KMS-11 (cell line): Measurements from ENCODE around the gene GSK3B.

Experiments
- H2AFZ ChIP-seq: fragments of 200-600 bp; sonication (generic); 2 replicates; pipeline ENCODE4 v1.6.1; 2016; ENCODE audit warnings: antibody characterized with exemption, mixed run types, low read depth
- H3K27ac ChIP-seq: fragments of 200-600 bp; sonication (generic); 2 replicates; pipeline ENCODE4 v1.6.1; 2016; ENCODE audit warnings: mild to moderate bottlenecking, mixed run types
- H3K27me3 ChIP-seq: fragments of 200-600 bp; sonication (generic); 2 replicates; pipeline ENCODE4 v1.6.1; 2017; ENCODE audit warnings: mild to moderate bottlenecking, low read depth, mixed run types, moderate library complexity; ENCODE audit not compliant: insufficient read depth
- H3K36me3 ChIP-seq: fragments of 200-600 bp; sonication (generic); 2 replicates; pipeline ENCODE4 v1.6.1; 2017; ENCODE audit warnings: mild to moderate bottlenecking, mixed run types; ENCODE audit not compliant: insufficient read depth
- H3K4me1 ChIP-seq: fragments of 200-600 bp; sonication (generic); 2 replicates; pipeline ENCODE4 v1.6.1; 2016; ENCODE audit warnings: mild to moderate bottlenecking, low read depth, mixed run types; ENCODE audit not compliant: poor library complexity, severe bottlenecking
- H3K4me2 ChIP-seq: fragments of 200-600 bp; sonication (generic); 2 replicates; pipeline ENCODE4 v1.7.0; 2016; ENCODE audit warnings: mild to moderate bottlenecking, mixed run types
- H3K4me3 ChIP-seq: fragments of 200-600 bp; sonication (generic); IDR thresholded peaks from 2 replicates; pipeline ENCODE4 v1.6.1; 2017; ENCODE audit warnings: low read depth, low read length, mixed read lengths; ENCODE audit not compliant: insufficient read depth
- H3K79me2 ChIP-seq: fragments of 200-600 bp; sonication (generic); 2 replicates; pipeline ENCODE4 v1.6.1; 2016; ENCODE audit warnings: low read depth, mixed run types; ENCODE audit not compliant: insufficient read depth
- H3K9ac ChIP-seq: fragments of 200-600 bp; sonication (generic); 2 replicates; pipeline ENCODE4 v1.6.1; 2016; ENCODE audit warnings: mild to moderate bottlenecking, mixed run types
- H4K20me1 ChIP-seq: fragments of 200-600 bp; sonication (generic); 2 replicates; pipeline ENCODE4 v1.6.1; 2016; ENCODE audit warnings: mild to moderate bottlenecking, mixed run types; ENCODE audit not compliant: insufficient read depth
- TF ChIP-seq, protein P1 (sequence below): fragments of 200-600 bp; sonication (generic); conservative IDR thresholded peaks from 2 replicates; pipeline ENCODE4 v1.6.1; 2017; ENCODE audit warnings: low read depth, mild to moderate bottlenecking, antibody characterized with exemption, low read length, moderate library complexity, mixed read lengths

Gene GSK3B

DNA sequence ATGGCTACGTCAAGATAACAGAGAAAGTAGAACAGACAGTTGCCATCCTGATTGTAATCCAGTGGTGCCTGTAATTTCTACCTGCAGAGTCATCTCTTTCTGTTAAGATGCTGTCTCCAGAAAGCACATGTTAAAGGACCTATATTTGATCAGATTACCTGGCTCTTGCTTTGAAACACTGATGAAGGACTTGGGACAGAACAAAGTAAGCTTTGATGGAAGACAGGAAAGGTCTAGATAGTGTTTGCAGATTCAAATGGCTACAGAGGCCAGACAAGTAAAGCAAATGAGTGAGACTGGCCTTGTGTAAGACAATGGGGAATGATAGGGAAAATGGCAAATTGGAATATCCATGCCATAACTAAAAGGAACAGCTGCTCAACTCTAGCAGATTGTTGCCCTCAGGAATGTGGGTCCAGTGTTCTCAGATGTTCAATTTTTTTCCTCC lies 1.8 kb upstream of the GSK3B start:
- H3K79me2 ChIP-seq, result peaks cover 39% of the 10 kb centered on the region
- H3K9ac ChIP-seq, result peak overlapping the region; percentile 99
- peak overlapping the region; percentile 58 for H2AFZ ChIP-seq
- H3K27ac ChIP-seq, result peak overlapping the region; percentile 100
- TF ChIP-seq, protein P1, sequence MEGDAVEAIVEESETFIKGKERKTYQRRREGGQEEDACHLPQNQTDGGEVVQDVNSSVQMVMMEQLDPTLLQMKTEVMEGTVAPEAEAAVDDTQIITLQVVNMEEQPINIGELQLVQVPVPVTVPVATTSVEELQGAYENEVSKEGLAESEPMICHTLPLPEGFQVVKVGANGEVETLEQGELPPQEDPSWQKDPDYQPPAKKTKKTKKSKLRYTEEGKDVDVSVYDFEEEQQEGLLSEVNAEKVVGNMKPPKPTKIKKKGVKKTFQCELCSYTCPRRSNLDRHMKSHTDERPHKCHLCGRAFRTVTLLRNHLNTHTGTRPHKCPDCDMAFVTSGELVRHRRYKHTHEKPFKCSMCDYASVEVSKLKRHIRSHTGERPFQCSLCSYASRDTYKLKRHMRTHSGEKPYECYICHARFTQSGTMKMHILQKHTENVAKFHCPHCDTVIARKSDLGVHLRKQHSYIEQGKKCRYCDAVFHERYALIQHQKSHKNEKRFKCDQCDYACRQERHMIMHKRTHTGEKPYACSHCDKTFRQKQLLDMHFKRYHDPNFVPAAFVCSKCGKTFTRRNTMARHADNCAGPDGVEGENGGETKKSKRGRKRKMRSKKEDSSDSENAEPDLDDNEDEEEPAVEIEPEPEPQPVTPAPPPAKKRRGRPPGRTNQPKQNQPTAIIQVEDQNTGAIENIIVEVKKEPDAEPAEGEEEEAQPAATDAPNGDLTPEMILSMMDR, result no peak
- H3K4me1 ChIP-seq, result peaks cover 15% of the 10 kb centered on the region
- peak overlapping the region; percentile 85 for H3K4me3 ChIP-seq
- no peaks in the 10 kb centered on the region for H4K20me1 ChIP-seq
- no peaks in the 10 kb centered on the region for H3K27me3 ChIP-seq
- H3K36me3 ChIP-seq, result no peaks in the 10 kb centered on the region
- H3K4me2 ChIP-seq, result peak overlapping the region; percentile 71

DNA sequence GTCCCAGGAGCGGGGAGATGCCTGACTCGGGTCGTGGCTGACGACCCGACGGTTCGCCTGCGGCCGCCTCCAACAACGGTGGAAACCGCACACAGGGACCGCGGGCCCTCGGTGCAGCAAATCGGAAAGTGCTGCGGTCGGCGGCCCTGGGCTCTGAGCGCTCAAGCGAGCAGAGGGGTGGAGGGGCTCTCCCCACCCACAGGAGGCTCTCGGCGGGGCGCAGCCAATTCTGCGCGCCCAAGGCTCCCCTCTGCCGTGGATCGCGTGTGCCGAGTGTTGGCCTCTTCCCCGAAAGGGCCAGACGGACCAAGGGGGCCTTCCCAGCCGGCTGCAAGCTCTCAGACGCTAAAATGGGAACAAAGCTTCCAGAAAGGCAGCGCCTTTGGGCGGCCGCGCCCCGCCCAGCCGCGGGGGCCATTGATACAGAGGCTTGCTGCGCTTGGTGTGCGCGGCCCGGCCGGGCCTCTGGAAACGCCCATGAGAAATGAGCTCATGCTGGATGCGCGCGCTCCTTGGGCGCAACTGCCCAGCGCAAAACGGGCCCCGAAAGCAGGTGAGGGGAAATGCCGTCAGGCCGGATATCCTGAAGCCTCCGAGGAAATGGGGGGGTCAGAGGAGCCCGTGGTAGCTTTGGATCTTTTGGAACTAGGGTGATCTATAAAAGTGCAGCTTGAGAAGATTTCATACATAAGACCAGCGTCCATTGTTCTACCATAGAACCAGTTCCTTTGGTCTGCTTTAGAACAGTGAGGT lies 1.2 kb upstream of the GSK3B start:
- H3K27ac ChIP-seq, result peak overlapping the region; percentile 100
- H3K79me2 ChIP-seq, result peaks cover 45% of the 10 kb centered on the region
- peaks cover 21% of the 10 kb centered on the region for H3K4me1 ChIP-seq
- TF ChIP-seq, protein P1, result no peak
- peak overlapping the region; percentile 99 for H3K9ac ChIP-seq
- H3K4me3 ChIP-seq, result peak overlapping the region; percentile 85
- H2AFZ ChIP-seq, result peak overlapping the region; percentile 58
- no peaks in the 10 kb centered on the region for H3K27me3 ChIP-seq
- H3K36me3 ChIP-seq, result no peaks in the 10 kb centered on the region
- H4K20me1 ChIP-seq, result 0 out of 2 replicates have a peak, but pooled peaks cover 4% of the 10 kb centered on the region
- peak overlapping the region; percentile 71 for H3K4me2 ChIP-seq

DNA sequence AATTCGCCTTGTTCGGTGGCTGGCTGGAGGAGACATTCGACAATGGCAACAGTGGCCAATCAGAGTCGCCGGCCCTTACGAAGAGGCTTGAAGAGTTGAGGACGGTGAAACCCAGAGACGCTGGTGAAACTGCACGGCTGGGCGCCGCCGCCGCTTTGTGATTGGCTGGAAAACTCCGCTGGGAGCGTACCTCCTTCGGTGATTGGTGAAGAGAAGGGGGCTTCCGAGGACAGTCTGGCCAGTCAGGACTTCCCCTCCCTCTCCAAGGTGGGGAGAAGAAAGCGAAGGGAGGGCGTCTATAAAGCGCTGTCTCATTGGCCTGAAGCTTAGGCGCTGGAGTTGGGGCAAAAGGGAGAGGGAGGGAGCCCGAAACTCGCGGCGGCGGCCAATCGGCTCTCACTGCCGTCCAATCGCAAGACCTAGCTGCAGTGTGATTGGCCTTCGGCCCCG lies 554 bp upstream of the GSK3B start:
- H3K27ac ChIP-seq, result peak overlapping the region; percentile 100
- H3K27me3 ChIP-seq, result no peaks in the 10 kb centered on the region
- H4K20me1 ChIP-seq, result 0 out of 2 replicates have a peak, but pooled peaks cover 8% of the 10 kb centered on the region
- TF ChIP-seq, protein P1, result no peak
- peaks cover 27% of the 10 kb centered on the region for H3K4me1 ChIP-seq
- H3K4me3 ChIP-seq, result peak overlapping the region; percentile 84
- peak overlapping the region; percentile 58; the same call in 1 of the 2 replicates for H2AFZ ChIP-seq
- H3K36me3 ChIP-seq, result no peaks in the 10 kb centered on the region
- peak overlapping the region; percentile 71; the same call in 1 of the 2 replicates for H3K4me2 ChIP-seq
- H3K9ac ChIP-seq, result peak overlapping the region; percentile 99
- peaks cover 50% of the 10 kb centered on the region for H3K79me2 ChIP-seq

DNA sequence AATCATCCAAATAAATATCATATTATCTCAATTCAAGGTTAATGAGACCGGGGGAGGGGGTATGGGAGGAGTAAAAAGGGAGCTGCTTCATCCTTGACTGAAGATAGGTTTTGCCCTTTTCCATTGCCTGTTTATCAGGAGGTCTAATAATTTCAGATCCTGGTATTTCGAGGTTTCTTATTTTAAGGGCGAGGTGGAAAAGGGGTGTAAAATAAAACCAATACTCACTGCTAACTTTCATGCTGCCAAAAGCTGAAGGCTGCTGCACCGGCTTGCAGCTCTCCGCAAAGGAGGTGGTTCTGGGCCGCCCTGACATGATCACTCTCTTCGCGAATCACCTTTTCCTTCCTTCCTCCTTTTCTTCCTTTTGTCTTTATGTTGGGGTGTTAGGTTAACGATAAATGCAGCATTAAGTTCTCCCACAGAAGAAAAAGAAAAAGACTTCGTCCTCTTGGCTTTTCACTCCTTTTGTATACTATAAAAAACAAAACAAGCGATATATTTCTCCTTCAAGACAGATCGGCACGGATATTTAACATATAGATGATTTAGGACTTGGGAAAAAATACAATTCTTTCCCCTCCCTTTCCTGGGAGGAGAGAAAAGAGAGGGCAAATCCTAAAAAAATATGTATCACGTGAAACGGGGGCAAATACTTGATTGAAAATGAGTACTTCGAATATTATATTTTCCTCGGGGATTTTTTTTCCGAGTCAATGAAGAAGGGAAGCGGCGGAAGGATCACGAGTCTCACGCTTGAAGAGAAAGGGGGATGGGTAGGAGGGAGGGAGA lies 932 bp downstream of the GSK3B start:
- H3K4me1 ChIP-seq, result peaks cover 36% of the 10 kb centered on the region
- peaks cover 65% of the 10 kb centered on the region for H3K79me2 ChIP-seq
- H3K36me3 ChIP-seq, result no peaks in the 10 kb centered on the region
- 0 out of 2 replicates have a peak, but pooled peaks cover 8% of the 10 kb centered on the region for H4K20me1 ChIP-seq
- TF ChIP-seq, protein P1, result no peak
- H3K27me3 ChIP-seq, result no peaks in the 10 kb centered on the region
- peak overlapping the region; percentile 100 for H3K27ac ChIP-seq
- H3K4me3 ChIP-seq, result peak overlapping the region; percentile 88
- H3K4me2 ChIP-seq, result peak overlapping the region; percentile 65
- peak overlapping the region; percentile 41 for H2AFZ ChIP-seq
- peak overlapping the region; percentile 99 for H3K9ac ChIP-seq
